Measurements from ENCODE around the gene DAB1. TPM values are rescaled to one million over a fixed set of nuclear protein-coding genes. Genes with fewer than 3 reads are reported as not detected.

The DAB1 gene
- total and polyA plus RNA-seq, 2 of the 8 experiments (the other 6 are each of a cell fraction or from before 2014, with no cell fraction given): 4.4 to 11.8 TPM

GRCh38 chr1:57218487-57219079, 205.3 kb downstream of the DAB1 start:
- no peak overlapping the region for H3K18ac ChIP-seq (ENCODE audit: extremely low read depth, low read length)
- no peak overlapping the region for H3K4me2 ChIP-seq (ENCODE audit: insufficient read depth in 1 of 2, low read depth in 2 of 2, low read length in 2 of 2)
- no peak overlapping the region for H4K5ac ChIP-seq (ENCODE audit: insufficient read length, low read depth, low read length)
- no peak overlapping the region for H3K23ac ChIP-seq (ENCODE audit: insufficient read length)
- H2BK20ac ChIP-seq (ENCODE audit: low read length): no peak overlapping the region
- H3K4ac ChIP-seq (replicated peaks; ENCODE audit: insufficient read length, low read depth, low read length): no peak overlapping the region
- ChIA-PET POLR2A (ENCODE audit: partially characterized antibody) (no interaction called here), CTCF (ENCODE audit: partially characterized antibody) (no interaction called here)
- H3K4me3 ChIP-seq (ENCODE audit: extremely low read depth in 1 of 4, insufficient read depth in 2 of 4, low read depth in 3 of 4, low read length in 4 of 4): no peak overlapping the region
- WGBS, 2 experiments (ENCODE audit: extremely low coverage in 1 of 2, insufficient coverage in 1 of 2, insufficient read length in 1 of 2, insufficient replicate concordance in 2 of 2, low coverage in 1 of 2, low lambda C conversion rate in 2 of 2, missing lambda C conversion rate in 1 of 2): 93% methylated on average over 5 of the region's 6 CpGs; no CpG with 5 or more reads in 1 of the 2 experiments
- FAIRE-seq: no peak
- no peak for DNase-seq (ENCODE audit: low read depth in 1 of 2, low spot score in 2 of 2)
- no peak overlapping the region for H2BK120ac ChIP-seq (replicated peaks; ENCODE audit: low read depth, low read length)
- H2BK5ac ChIP-seq (ENCODE audit: low read depth, low read length): no peak overlapping the region
- no peak overlapping the region for H2BK12ac ChIP-seq (ENCODE audit: low read depth, low read length)
- no peak overlapping the region for H2AFZ ChIP-seq (ENCODE audit: low read length)
- H3K27ac ChIP-seq (ENCODE audit: low read depth, low read length): no peak overlapping the region
- H3K14ac ChIP-seq (ENCODE audit: insufficient read length): no peak overlapping the region
- H3K23me2 ChIP-seq (ENCODE audit: low read depth, low read length): no peaks in the 10 kb centered on the region
- H2AK5ac ChIP-seq (ENCODE audit: low read depth, low read length): no peak overlapping the region
- H4K91ac ChIP-seq (replicated peaks; ENCODE audit: insufficient read length, low read length): no peak overlapping the region
- H4K8ac ChIP-seq (ENCODE audit: extremely low read depth, insufficient read depth, low read length): no peak overlapping the region
- no peak overlapping the region for H3K56ac ChIP-seq (replicated peaks; ENCODE audit: insufficient read length, low read depth, low read length)
- no peaks in the 10 kb centered on the region for H3K79me1 ChIP-seq (ENCODE audit: low read depth, low read length)
- H3K79me2 ChIP-seq (ENCODE audit: control insufficient read depth in 1 of 2, insufficient read depth in 2 of 2, low read length in 2 of 2): no peaks in the 10 kb centered on the region
- H3K9ac ChIP-seq (replicated peaks in 1 of 4; ENCODE audit: extremely low read depth in 1 of 4, low read depth in 3 of 4, low read length in 3 of 4): no peak overlapping the region; a peak in 1 of 7 replicates
- no peak overlapping the region for H2BK15ac ChIP-seq (ENCODE audit: low read length)
- H3K36me3 ChIP-seq (ENCODE audit: control insufficient read depth in 2 of 4, insufficient read depth in 4 of 4, low read length in 3 of 4): no peaks in the 10 kb centered on the region
- no peaks in the 10 kb centered on the region for H3K27me3 ChIP-seq (replicated peaks in 1 of 4; ENCODE audit: control insufficient read depth in 3 of 4, extremely low read depth in 1 of 4, insufficient read depth in 3 of 4, low read length in 3 of 4)
- H3K9me3 ChIP-seq (ENCODE audit: insufficient read depth in 2 of 2, low read depth in 1 of 2, low read length in 1 of 2): no peaks in the 10 kb centered on the region
- no peaks in the 10 kb centered on the region for H4K20me1 ChIP-seq (replicated peaks in 1 of 2; ENCODE audit: control insufficient read depth in 1 of 2, insufficient read depth in 2 of 2, low read length in 2 of 2)
- H3K4me1 ChIP-seq (replicated peaks in 1 of 4; ENCODE audit: control insufficient read depth in 3 of 4, insufficient read depth in 4 of 4, low read length in 3 of 4): peaks cover 3 to 8% (median 6%) of the 10 kb centered on the region in 4 experiments; a peak in 4 of 7 replicates
- TF ChIP-seq HDAC6 (IDR thresholded peaks at IDR 0.05; ENCODE audit: low read depth, low read length): no peak
- no peak for TF ChIP-seq CBX5 (IDR thresholded peaks at IDR 0.05; ENCODE audit: low read depth, low read length)
- TF ChIP-seq FOSL1 (IDR thresholded peaks at IDR 0.05; ENCODE audit: insufficient read depth, low read depth, low read length): no peak
- TF ChIP-seq BCL11A (IDR thresholded peaks at IDR 0.05; ENCODE audit: low read depth in 2 of 2, low read length in 2 of 2): no peak
- no peak for TF ChIP-seq RXRA (IDR thresholded peaks at IDR 0.05; ENCODE audit: insufficient read depth, low read depth, low read length)
- no peak for TF ChIP-seq RAD21 (IDR thresholded peaks at IDR 0.05 in 1 of 2, conservative IDR thresholded peaks at IDR 0.05 in 1 of 2; ENCODE audit: low read depth in 2 of 2, low read length in 2 of 2)
- no peak for TF ChIP-seq JUND (IDR thresholded peaks at IDR 0.05; ENCODE audit: low read length)
- TF ChIP-seq CBX8 (IDR thresholded peaks at IDR 0.05; ENCODE audit: borderline replicate concordance, low read depth, low read length): no peak
- no peak for TF ChIP-seq JUN (IDR thresholded peaks at IDR 0.05; ENCODE audit: low read depth, low read length)
- TF ChIP-seq CREB1 (IDR thresholded peaks at IDR 0.05): no peak
- TF ChIP-seq SP2 (IDR thresholded peaks at IDR 0.05; ENCODE audit: low read length): no peak
- no peak for TF ChIP-seq KDM4A (IDR thresholded peaks at IDR 0.05; ENCODE audit: low read depth, low read length, severe bottlenecking)
- TF ChIP-seq NANOG (IDR thresholded peaks at IDR 0.05; ENCODE audit: insufficient read depth, low read depth, low read length, poor library complexity, severe bottlenecking): no peak
- TF ChIP-seq TCF12 (IDR thresholded peaks at IDR 0.05; ENCODE audit: low read depth, low read length): no peak

All from H1 (cell line).